Dermis microvascular lymphatic vessel endothelial cell (primary cell): ENCODE results near the gene GPR17. TPM values are rescaled to one million over a fixed set of nuclear protein-coding genes. Genes with fewer than 3 reads are reported as not detected.

ENCODE experiments used
- DNase-seq, 2 donors: peaks; one replicate each; pipeline versions ENCODE4 v3.0.0 to v3.0.0-alpha.2; 2010; ENCODE audit warnings: low read depth in 2 of 2
- total RNA-seq: library from RNA; depleted of rRNA; stranded (reverse); fragments of >200 nt; gene quantifications from 2 replicates; pipeline ENCODE4 v1.2.1, GENCODE V29; 2014

GPR17 gene
- total RNA-seq, 1 donor from 2014 or later = not detected

GRCh38 chr2:127670055-127670956 is 24.4 kb downstream of the GPR17 start:
- no peak for DNase-seq

DNA sequence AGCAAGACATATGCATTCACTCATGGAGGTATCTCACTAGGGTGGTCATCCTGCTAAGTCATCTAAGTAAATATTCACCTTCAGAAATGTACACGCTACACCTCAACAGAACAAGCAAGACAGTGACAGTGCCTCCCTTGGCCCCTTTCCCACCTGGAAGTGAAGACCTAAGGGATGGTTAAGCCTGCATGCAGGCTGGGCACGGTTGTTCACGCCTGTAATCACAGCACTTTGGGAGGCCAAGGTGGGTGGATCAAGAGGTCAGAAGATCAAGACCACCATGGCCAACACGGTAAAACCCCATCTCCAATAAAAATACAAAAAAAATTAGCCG is 25.0 kb downstream of the GPR17 start:
- no peak for DNase-seq

- DNase-seq = no peak
These were observed 25.8 kb downstream of the GPR17 start for GRCh38 chr2:127671557-127672302.

DNA sequence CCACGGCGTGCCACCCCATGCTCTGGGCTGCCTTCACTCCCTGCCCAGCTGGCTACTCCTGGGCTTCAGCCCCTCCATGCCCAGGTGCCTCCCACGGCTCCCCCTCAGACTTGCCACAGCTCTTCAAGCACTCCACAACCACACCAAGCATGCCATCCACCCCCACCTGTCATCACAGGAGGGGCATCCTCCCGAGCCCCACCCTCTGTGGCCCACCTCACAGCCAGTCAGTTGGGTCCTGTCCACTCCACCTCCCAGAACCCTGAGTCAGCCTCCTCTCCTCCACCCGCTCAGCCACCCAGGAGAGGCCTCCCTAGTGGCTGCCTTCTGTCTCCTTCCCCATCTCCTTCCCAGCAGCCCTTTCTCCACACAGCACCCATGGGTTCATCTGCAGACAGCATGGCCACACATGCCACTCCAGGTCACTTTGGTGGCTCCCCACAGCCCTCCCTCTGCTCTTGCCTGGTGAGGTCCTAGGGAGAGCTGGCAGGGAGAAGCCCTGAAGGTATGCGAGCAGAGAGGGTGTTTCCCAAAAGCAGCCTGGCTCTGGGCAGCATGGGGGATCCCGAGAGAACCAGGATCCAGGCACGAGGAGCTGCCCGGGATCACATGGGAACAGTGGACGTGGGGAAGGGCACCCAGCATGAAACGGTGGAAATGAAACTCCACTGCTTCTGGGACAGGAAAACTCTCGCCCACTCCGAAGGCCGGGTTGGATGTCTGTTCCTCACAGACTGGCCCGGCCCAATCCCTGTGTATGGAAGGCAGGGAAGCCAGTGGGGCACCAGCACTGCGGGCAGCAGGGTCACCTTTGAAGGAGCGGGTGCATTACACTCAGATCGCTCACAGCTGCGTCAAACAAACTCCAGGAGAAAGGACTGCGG is 26.6 kb downstream of the GPR17 start:
- DNase-seq = no peak

- DNase-seq = no peak
These were observed 27.5 kb downstream of the GPR17 start for GRCh38 chr2:127673291-127674069.

GRCh38 chr2:127674241-127675209 is 28.6 kb downstream of the GPR17 start:
- DNase-seq = peak in 1 of 2 donors; percentile 29

DNA sequence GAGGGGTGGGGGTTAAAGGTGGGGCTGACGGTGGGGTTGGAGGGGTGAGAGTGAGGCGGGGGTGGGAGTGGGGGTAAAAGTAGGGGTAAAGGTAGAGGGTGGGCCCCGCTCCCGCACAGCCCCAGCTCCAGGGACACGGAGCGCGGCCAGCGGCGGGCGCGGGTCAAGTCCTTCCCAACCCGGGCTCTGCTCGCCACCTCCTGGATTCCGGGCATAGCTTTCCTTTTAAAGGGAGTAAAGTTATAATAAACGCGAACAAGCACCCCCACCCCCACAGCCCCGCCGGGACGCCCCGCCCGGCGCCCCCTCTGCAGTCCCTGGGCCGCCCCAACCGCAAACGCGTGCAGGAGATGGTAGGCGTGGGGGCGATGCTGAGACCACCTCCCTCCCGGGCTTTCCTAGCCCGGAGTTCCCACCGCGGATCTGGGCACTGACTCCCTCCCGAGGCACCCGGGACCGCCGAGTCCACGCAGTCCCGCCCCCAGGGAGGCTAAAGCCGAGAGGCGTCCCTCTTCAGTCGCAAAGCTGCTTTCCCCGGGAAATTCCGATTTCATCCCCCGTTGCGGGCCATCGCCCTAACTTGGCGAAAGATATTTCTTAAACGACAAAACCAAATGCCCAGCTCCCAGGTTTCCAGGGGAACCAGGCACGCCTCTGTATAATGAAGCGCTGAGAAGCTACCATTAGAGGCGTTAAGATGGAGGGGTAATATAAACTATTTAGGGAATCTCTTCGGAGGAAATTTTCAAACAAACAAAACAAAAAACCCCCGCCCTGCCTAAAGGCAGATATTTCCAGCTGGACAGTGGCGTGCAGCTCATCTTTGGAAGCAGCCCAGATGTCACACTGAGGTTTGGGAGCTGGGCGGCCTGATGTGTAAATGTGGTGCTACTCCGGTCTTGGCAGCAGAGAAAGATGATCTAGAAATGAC is 29.6 kb downstream of the GPR17 start, which contains the start of gene LIMS2:
Gene LIMS2, minus strand, starts transcription at position 200 of the 931 bp plus-strand sequence. CDS start 506 bp downstream, outside the sequence.
- peak in 1 of 2 donors; percentile 57 for DNase-seq

DNA sequence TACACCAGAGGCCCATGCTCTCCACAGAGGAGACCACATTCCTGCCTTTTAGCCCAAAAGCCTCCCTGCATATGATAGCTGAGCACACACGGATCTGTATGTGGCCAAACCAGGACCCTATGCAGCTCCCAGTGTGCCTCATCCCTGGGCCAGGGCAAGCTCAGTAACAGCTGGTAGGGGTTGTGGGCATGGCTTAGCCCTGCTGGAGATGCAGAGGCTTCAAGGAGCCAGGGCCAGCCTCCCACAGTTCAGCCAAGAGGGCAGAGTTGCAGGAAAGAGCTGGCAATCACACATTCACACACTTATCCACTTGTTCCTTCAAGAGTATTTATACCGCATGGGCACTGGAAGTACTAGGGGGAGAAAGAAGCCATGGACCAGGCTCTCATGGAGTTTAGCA is 31.0 kb downstream of the GPR17 start:
- DNase-seq = no peak

DNA sequence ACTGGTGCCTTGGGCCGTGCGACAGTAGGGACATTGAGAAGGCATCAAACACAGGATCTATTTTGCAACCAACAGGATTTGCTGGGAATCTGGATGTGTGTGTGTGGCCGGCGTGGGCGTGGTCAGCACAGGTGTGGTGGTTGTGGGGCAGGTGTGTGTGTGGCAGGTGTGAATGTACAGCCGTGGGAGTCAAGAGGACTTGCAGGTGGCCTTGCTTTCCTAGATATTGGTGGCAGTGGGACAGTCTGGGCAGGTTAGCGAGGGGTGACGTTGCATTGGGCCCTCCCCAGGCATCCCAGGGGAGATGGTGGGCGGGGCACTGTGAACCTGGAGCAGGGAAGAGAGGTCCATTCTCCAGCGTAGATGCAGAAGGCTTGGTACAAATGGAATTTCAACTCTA is 32.6 kb downstream of the GPR17 start:
- no peak for DNase-seq

- DNase-seq = no peak
These were observed 33.0 kb downstream of the GPR17 start for GRCh38 chr2:127678991-127679390.

GRCh38 chr2:127679680-127680361 is 33.9 kb downstream of the GPR17 start:
- DNase-seq = no peak

- DNase-seq = no peak
These were observed 34.8 kb downstream of the GPR17 start for GRCh38 chr2:127680706-127681287.

- peak in 1 of 2 donors; percentile 35 for DNase-seq
These were observed 35.4 kb downstream of the GPR17 start for GRCh38 chr2:127681288-127681804.

DNA sequence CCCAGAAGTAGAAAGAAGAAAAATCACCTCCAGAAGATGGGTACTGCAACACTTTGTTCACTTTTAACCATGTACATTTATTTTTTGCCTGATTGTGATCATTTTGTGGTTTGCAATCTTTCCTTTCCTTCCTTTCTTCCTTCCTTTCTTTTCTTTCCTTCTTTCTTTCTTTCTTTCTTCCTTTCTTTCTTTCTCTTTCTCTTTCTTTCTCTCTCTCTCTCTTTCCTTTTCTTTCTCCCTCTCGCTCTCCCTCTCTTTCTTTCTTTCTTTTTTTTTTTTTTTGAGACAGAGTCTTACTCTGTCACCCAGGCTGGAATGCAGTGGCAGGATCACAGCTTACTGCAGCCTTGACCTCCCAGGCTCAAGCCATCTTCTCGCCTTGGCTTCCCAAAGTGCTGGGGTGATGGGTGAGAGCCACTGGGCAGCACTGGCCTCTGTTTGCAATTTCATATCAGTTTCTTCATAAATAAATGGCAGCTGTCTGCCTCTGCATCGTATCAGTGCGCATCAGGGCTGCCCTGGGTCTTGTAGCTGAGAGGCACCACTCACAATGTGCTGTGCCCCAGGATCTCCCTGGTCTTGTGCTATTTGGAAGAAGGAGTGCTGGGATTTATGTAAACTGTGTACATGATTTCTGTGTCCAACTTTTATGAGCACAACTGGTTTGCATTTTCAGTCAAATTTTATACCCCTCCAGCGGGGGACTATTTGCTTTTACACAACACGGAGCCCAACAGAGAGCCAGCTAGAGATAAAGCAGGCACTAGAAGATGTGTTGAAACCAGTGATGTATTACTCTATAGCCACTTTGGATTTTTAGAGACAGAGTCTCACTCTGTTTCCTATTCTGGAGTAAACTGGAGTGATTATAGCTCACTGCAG is 36.3 kb downstream of the GPR17 start:
- DNase-seq = no peak

DNA sequence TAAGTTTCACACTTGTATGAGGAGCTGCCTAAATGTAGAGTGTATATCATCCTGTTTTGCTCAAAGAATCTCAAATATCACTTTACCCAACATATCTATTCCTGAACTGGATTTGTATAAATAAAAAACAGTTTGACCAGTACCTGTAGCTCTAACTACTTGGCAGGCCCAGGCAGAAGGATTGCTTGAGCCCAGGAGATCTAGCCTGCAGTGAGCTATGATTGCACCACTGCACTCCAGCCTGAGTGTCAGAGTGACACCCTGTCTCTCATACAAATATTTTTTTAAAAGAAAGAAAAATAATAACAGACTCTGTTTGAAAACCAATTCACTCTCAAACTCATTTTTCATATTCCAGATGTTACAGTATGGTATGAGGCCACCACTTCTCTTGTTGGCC is 37.1 kb downstream of the GPR17 start:
- DNase-seq = no peak

DNA sequence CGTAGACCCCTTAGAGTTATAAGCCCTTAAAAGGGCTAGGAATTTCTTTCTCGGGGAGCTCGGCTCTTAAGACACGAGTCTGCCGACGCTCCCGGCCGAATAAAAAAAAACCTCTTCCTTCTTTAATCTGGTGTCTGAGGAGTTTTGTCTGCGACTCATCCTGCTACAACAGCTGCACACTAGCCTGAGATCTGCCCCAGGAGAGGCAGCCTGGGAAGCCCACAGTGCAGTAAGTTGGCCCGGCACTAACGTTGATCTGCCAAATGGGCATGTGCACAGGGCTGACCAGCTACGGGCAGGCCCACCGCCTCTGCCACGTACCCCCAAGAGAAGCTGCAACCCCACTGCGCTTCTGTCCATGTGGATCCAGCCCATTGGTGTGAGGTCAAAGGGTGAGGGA is 37.8 kb downstream of the GPR17 start:
- no peak for DNase-seq
